Endothelial cell of umbilical vein (primary cell): ENCODE results near the gene RLN3.

Experiments
- CTCF ChIP-seq, 2 donors: IDR thresholded peaks; 1 replicate in 1 of 2; 2 replicates in 1 of 2; pipeline ENCODE4 v1.5.1; 2011; ENCODE audit warnings: low read length in 2 of 2, mild to moderate bottlenecking in 2 of 2, moderate library complexity in 2 of 2, control low read depth in 1 of 2, inconsistent platforms in 1 of 2, low read depth in 1 of 2; ENCODE audit not compliant: insufficient read depth in 1 of 2; ENCODE audit errors: extremely low read depth in 1 of 2
- EZH2 ChIP-seq: IDR thresholded peaks from 2 replicates; pipeline ENCODE4 v1.6.1; 2012; ENCODE audit warnings: borderline replicate concordance, low read depth, mild to moderate bottlenecking, moderate library complexity, low read length, inconsistent platforms; ENCODE audit not compliant: severe bottlenecking
- GATA2 ChIP-seq: IDR thresholded peaks from 2 replicates; pipeline ENCODE4 v1.7.0; 2011; ENCODE audit warnings: low read depth, mild to moderate bottlenecking, moderate library complexity, mixed read lengths, low read length; ENCODE audit not compliant: insufficient read length, insufficient read depth
- JUN ChIP-seq: IDR thresholded peaks from 2 replicates; pipeline ENCODE4 v1.6.1; 2011; ENCODE audit warnings: borderline replicate concordance, low read depth; ENCODE audit not compliant: insufficient read length, insufficient read depth
- MAX ChIP-seq: IDR thresholded peaks from 2 replicates; pipeline ENCODE4 v1.6.1; 2011; ENCODE audit not compliant: insufficient read depth, insufficient read length
- MYC ChIP-seq: IDR thresholded peaks from one replicate; pipeline ENCODE4 v1.6.1; 2011; ENCODE audit warnings: mild to moderate bottlenecking, low read depth, low read length
- POLR2A ChIP-seq: IDR thresholded peaks from 2 replicates; pipeline ENCODE4 v1.6.1; 2012; ENCODE audit warnings: low read depth, mild to moderate bottlenecking, control low read depth, low read length
- POLR2AphosphoS5 ChIP-seq: IDR thresholded peaks from 2 replicates; pipeline ENCODE4 v1.6.1; 2012; ENCODE audit warnings: low read depth, mild to moderate bottlenecking, control low read depth, low read length, moderate library complexity; ENCODE audit not compliant: insufficient read depth

- no peak for TF ChIP-seq CTCF (IDR thresholded peaks at IDR 0.05; ENCODE audit: extremely low read depth in 1 of 2, insufficient read depth in 1 of 2, low read depth in 1 of 2, low read length in 2 of 2)
- TF ChIP-seq MAX: no peak
- no peak for TF ChIP-seq POLR2A
- no peak for TF ChIP-seq MYC
- TF ChIP-seq EZH2: no peak
- no peak for TF ChIP-seq POLR2AphosphoS5
- TF ChIP-seq JUN: no peak
- TF ChIP-seq GATA2: no peak
These were observed 32.8 kb upstream of the RLN3 start for GRCh38 chr19:13995017-13995728.
